ENCODE results near the gene WDR87. TPM values are rescaled to one million over a fixed set of nuclear protein-coding genes. Genes with fewer than 3 reads are reported as not detected.
"Not testable (repeated sequence)": the region's sequence is repeated elsewhere in the genome, so short reads cannot be mapped to it uniquely, and the experiment has no call there.

Gene WDR87
- total RNA-seq, 1 experiment from 2014 or later = not detected

- TF ChIP-seq CTCF (IDR thresholded peaks at IDR 0.05; ENCODE audit: unreplicated experiment) = no peak
- Mint-ChIP-seq H3K27me3 (ENCODE audit: unreplicated experiment) (no peaks in the 10 kb centered on the region), H3K9me3 (ENCODE audit: low read depth, unreplicated experiment) (peaks cover 13% of the 10 kb centered on the region), H3K36me3 (ENCODE audit: insufficient read depth, unreplicated experiment) (no peaks in the 10 kb centered on the region), H3K4me1 (ENCODE audit: low read depth, unreplicated experiment) (no peaks in the 10 kb centered on the region), H3K27ac (ENCODE audit: unreplicated experiment) (no peak overlapping the region), H3K4me3 (ENCODE audit: low read depth, unreplicated experiment) (no peak overlapping the region)
- BruUV-seq (replicated peaks) = no TSS peak
- no peak for DNase-seq
- intact Hi-C loops (cut with micrococcal nuclease; ENCODE audit: unreplicated experiment) = no loop called here
- CTCF ChIA-PET = no interaction called here
Measured at GRCh38 chr19:37869766-37870340, 36.5 kb downstream of the WDR87 start.

- no peaks in the 10 kb centered on the region for H3K36me3 Mint-ChIP-seq (ENCODE audit: insufficient read depth, unreplicated experiment)
- CTCF ChIA-PET = no interaction called here
- no peak for DNase-seq
- H3K4me3 Mint-ChIP-seq (ENCODE audit: low read depth, unreplicated experiment) = no peak overlapping the region
- peaks cover 15% of the 10 kb centered on the region for H3K9me3 Mint-ChIP-seq (ENCODE audit: low read depth, unreplicated experiment)
- TF ChIP-seq CTCF (IDR thresholded peaks at IDR 0.05; ENCODE audit: unreplicated experiment) = no peak
- H3K4me1 Mint-ChIP-seq (ENCODE audit: low read depth, unreplicated experiment) = no peaks in the 10 kb centered on the region
- H3K27me3 Mint-ChIP-seq (ENCODE audit: unreplicated experiment) = no peaks in the 10 kb centered on the region
- intact Hi-C loops (cut with micrococcal nuclease; ENCODE audit: unreplicated experiment) = no loop called here
- no peak overlapping the region for H3K27ac Mint-ChIP-seq (ENCODE audit: unreplicated experiment)
- BruUV-seq (replicated peaks) = no TSS peak
Measured at GRCh38 chr19:37867831-37868230, 38.6 kb downstream of the WDR87 start.

- H3K36me3 Mint-ChIP-seq (ENCODE audit: insufficient read depth, unreplicated experiment); H3K27ac Mint-ChIP-seq (ENCODE audit: unreplicated experiment); H3K9me3 Mint-ChIP-seq (ENCODE audit: low read depth, unreplicated experiment); H3K4me1 Mint-ChIP-seq (ENCODE audit: low read depth, unreplicated experiment); H3K4me3 Mint-ChIP-seq (ENCODE audit: low read depth, unreplicated experiment); intact Hi-C loops (cut with micrococcal nuclease; ENCODE audit: unreplicated experiment); BruUV-seq (replicated peaks); H3K27me3 Mint-ChIP-seq (ENCODE audit: unreplicated experiment); DNase-seq: not testable (repeated sequence)
- CTCF ChIA-PET = interaction anchor here (0.6 kb wide), 1 partner anchor 1904 kb away, joined by 6 read pairs; no protein-coding TSS in a partner anchor
Measured at GRCh38 chr19:37865930-37866329, 40.5 kb downstream of the WDR87 start.

- no peak for DNase-seq
- CTCF ChIA-PET = no interaction called here
- Mint-ChIP-seq H3K36me3 (ENCODE audit: insufficient read depth, unreplicated experiment) (no peaks in the 10 kb centered on the region), H3K4me1 (ENCODE audit: low read depth, unreplicated experiment) (no peaks in the 10 kb centered on the region), H3K27me3 (ENCODE audit: unreplicated experiment) (no peaks in the 10 kb centered on the region), H3K27ac (ENCODE audit: unreplicated experiment) (no peak overlapping the region), H3K4me3 (ENCODE audit: low read depth, unreplicated experiment) (no peak overlapping the region), H3K9me3 (ENCODE audit: low read depth, unreplicated experiment) (peaks cover 10% of the 10 kb centered on the region)
- no peak for TF ChIP-seq CTCF (IDR thresholded peaks at IDR 0.05; ENCODE audit: unreplicated experiment)
- intact Hi-C loops (cut with micrococcal nuclease; ENCODE audit: unreplicated experiment) = no loop called here
- no TSS peak for BruUV-seq (replicated peaks)
Measured at GRCh38 chr19:37864501-37864900, 41.9 kb downstream of the WDR87 start.

- no TSS peak for BruUV-seq (replicated peaks)
- CTCF ChIA-PET = interaction anchor here (0.6 kb wide), 1 partner anchor 927 kb away, joined by 3 read pairs; no protein-coding TSS in a partner anchor
- H3K9me3 Mint-ChIP-seq (ENCODE audit: low read depth, unreplicated experiment) = no peaks in the 10 kb centered on the region
- intact Hi-C loops (cut with micrococcal nuclease; ENCODE audit: unreplicated experiment) = no loop called here
- H3K27ac Mint-ChIP-seq (ENCODE audit: unreplicated experiment) = no peak overlapping the region
- H3K36me3 Mint-ChIP-seq (ENCODE audit: insufficient read depth, unreplicated experiment) = no peaks in the 10 kb centered on the region
- no peak for TF ChIP-seq CTCF (IDR thresholded peaks at IDR 0.05; ENCODE audit: unreplicated experiment)
- no peak overlapping the region for H3K4me3 Mint-ChIP-seq (ENCODE audit: low read depth, unreplicated experiment)
- no peaks in the 10 kb centered on the region for H3K27me3 Mint-ChIP-seq (ENCODE audit: unreplicated experiment)
- no peak for DNase-seq
- H3K4me1 Mint-ChIP-seq (ENCODE audit: low read depth, unreplicated experiment) = no peaks in the 10 kb centered on the region
Measured at GRCh38 chr19:37855098-37855497, 51.3 kb downstream of the WDR87 start.

Measured in Calu3 (cell line).